Measurements from ENCODE around the gene ABI2.
A peak's percentile ranks its signal among the peaks of the same experiment; 100 is the strongest.
"Not testable (repeated sequence)": the region's sequence is repeated elsewhere in the genome, so short reads cannot be mapped to it uniquely, and the experiment has no call there.

Gene ABI2

DNA sequence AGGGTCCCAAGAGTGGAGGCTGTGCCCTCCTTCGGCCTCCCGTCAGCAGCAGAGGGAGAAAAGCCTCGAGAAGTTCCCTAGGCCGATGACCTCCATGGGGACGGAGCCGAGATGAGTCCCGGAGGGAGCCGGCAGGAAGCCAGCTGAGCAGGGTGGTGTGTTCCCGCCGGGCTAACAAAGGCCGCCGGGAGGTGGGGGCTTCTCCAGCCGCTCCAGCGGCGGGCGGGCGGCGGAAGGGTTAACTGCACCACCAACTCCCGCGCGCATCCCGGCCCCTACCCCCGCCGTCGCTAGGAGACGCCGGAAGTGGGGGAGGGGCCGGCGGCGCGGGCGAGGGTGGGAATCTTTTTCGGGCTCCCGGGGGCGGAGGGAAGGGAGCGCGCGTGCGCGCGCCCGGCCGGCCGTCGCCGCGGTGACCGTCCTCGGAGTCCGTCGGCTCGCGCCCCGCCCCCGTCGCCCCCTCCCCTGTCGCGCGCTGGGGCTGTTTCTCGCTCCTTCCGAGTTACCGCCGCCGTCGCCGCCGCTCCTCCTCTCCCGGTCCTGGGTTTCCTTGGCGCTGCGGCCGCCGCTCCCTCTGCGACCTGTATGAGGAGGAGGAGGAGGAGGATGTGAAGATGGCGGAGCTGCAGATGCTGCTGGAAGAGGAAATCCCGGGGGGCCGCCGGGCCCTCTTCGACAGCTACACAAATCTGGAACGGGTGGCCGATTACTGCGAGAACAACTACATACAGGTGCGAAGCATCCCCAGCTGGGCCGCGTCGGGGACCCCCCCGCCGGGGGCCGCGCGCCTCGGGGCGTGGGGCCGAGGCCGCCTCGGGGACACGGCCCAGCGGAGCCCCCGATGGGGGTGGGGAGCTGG is at the start of gene ABI2:
Gene ABI2, plus strand, starts transcription at position 494 of the 859 bp plus-strand sequence. Its CDS starts 121 bp downstream, at position 615.
- DNase-seq (ENCODE audit: low read depth) = peak; percentile 23

DNA sequence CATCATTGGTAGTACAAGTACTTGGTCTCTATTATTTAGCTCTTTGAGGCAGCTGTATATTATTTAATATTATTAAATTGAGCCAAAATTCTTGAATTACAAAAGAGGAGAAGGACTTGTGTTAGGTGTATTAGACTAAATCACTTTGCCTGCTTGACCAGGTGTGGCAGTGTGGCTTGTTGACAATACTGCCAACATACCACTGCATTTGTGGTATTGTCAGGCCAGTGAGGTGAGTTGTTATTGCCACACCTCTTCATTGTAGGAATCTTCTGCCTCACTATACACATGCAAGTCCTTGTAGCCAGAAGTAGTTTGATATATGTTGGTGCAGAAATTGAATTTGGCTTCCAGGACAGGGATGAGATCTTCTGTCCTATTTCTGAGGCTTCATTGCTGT is 48.9 kb upstream of the ABI2 start:
- no peak for DNase-seq (ENCODE audit: low read depth)

DNA sequence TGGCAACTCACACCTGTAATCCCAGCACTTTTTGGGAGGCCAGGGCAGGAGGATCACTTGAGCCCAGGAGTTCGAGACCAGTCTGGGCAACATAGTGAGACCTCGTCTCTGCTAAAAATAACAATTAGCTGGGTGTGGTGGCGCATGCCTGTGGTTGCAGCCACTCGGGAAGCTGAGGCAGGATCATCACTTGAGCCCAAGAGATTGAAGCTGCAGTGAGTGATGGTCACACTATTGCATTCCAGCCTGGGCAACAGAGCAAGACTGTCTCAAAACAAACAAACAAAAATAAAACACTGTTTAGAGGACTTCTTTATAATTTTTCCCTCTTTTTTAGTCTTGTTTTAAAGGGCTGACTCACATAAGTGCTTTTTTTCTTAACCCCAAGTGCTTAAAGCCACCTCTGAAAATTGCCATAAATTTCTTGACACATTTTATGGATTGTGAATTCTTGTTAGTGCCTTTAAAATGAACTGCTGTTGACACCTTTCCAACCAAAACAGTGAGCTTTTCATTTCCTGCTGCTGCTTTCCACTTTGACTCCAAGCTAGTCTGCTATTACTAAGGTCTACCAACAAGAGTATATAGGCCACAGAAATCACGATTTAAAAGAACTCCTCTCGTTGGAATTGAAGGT is 47.6 kb upstream of the ABI2 start:
- no peak for DNase-seq (ENCODE audit: low read depth)

DNA sequence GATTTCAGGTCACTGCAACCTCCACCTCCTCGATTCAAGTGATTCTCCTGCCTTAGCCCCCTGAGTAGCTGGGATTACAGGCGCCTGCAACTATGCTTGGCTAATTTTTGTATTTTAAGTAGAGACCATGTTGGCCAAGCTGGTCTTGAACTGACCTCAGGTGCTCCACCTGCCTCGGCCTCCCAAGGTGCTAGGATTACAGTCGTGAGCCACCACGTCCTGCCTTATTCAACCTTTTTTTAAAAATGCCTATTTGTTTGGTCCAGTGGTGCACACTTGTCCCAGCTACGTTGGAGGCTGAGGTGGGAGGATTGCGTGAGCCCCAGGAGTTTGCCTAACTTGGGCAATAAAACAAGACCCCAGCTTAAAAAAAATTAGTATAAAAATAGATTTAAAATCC is 46.1 kb upstream of the ABI2 start:
- DNase-seq (ENCODE audit: low read depth) = no peak

DNA sequence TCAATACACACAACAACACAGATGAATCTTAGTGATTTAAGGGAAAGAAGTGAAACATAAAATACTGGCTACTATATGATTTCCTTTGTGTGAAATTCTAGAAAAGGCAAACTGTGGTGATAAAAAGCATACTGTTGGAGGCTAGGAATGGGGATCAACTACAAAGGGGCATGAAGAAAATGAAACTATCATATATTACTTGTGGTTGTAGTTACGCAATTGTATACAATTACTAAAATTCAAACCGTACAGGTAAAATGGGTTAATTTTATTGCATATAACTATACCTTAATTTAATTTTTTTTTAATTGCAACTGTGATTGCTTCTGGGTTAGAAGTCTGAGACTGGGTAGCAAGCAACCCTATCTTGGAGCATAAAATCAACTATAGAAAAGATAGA is 41.7 kb upstream of the ABI2 start:
- DNase-seq (ENCODE audit: low read depth) = no peak

DNA sequence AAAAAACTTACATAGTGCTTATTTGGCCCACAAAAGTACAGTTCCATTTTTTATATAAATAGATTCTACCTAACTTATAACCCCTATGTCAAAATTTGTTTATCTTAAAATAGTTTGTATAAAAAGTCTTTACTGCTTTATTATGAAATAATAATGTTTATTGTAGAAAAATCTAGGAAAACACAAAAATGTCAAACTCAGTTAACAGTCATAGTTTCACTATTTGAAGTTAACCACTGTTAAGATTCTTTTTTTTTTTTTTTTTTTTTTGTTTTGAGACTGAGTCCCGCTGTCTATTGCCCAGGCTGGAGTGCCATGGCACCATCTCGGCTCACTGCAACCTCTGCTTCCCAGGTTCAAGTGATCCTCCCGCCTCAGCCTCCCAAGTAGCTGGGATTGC is 26.5 kb upstream of the ABI2 start:
- DNase-seq (ENCODE audit: low read depth) = no peak

DNA sequence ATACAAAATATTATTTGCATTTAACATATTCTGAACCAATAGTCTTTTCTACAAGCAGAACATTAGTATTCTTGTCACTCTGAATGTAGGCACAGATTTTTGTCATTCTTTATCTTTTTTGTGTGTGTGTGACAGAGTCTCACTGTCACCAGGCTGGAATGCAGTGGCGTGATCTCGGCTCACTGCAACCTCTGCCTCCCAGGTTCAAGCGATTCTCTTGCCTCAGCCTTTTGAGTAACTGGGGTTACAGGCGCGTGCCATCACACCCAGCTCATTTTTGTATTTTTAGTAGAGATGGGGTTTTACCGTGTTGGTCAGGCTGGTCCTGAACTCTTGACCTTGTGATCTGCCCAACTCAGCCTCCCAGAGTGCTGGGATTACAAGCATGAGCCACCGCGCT is 25.6 kb upstream of the ABI2 start:
- not testable (repeated sequence) for DNase-seq (ENCODE audit: low read depth)

DNA sequence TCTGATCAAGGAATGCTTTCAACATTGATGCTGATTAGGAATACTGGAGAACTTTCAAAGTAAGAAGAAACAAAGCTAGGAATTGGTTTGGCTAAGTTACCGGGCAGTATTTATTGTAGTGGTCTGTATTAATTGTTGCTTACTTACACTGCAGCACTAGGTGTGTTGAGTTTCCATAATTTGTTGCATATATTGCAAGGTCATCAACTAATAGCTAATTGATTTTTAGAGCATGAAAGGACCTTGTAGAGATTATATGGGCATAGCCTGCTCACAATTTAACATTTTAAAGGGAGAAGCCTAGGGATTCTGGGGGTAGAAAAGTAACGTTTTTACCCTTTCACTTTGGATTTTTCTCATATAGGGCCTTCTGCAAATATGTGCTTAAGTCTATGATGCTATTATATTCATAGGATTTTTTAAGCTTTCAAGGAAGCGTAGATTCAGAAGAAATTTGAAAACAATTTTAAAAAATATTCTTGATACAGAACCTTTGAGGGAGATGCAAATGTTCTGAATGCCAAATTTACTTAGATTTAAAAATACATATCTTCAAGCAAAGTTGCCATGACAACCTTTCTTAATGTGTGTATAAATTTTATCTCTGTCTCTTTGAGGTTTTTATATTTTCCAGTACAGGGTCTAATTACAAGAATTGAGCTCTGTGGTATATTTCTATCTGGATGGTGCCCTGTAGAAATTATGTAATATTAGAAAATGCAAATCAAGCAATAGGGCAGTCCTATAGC is 17.3 kb upstream of the ABI2 start:
- DNase-seq (ENCODE audit: low read depth) = no peak

DNA sequence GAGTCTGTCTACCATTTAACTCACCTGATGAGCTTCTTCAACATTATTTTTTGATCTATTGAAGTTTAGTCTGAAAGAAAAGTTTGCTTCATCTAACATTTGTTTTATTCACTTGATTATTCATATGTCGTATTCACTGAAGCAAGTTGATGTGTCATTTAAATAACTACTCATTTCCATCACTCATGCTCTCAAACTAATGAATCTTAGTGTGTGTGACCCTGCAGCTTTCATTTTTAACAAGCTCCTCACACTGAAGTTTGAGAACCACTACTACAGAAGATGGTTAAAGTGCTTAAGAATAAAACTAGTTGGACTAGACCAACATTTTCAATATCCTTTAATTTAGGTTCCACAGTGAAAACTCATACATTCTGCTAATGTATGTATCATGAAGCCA is 1.8 kb upstream of the ABI2 start:
- DNase-seq (ENCODE audit: low read depth) = no peak

DNA sequence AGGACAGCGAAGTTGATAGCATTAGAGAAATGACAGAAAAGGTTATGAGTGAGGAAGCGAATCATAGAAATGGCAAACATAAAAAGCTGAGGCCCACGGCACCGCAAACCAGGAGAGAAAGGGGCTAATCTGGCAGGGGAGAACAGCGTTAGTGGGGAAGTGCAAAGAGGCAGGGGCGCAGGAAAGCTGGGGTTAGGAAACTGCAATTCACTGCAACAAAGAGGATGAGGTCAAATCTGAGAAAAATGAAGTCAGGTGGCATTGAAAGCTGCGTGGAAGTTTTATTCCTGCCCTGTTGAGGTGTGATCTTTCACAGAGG is 653 bp upstream of the ABI2 start:
- DNase-seq (ENCODE audit: low read depth) = no peak

DNA sequence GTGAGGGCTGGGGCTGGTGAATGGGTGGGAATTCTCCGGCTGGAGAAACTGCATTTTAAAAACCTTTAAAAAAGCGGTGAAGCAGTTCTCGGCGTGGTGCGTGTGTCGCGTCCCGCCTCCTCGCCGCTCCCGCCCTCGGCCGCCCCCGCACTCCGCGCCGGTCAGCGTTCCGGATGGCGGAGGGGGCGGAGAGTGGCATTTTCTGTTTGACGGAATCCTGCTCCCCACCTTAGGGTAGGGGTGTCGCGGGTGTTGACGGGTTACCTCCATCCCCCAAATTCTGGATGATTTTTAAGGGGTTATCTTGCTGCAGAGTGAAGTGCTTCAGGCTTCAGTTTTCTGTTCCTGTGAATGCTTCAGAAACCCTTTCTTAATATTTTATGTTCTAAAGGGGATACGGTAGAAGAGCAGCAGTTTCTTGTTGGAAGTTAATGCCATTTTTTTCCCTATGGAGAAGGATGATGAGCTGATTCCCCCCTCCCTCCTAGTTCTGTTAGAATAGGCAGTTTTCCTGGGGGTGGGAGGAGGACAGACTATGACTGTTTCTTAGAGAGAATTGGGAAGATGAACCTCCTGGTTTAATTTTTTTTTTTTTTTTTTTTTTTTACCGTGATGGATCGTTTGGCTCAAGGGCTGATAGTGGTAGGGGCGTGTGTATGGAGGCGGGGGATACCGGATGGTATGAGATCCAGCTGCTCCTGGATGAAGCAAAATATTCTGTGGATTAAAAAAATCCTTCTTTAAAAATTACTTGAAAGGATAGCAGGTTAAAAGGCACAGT is 756 bp downstream of the ABI2 start:
- DNase-seq (ENCODE audit: low read depth) = peak; percentile 5

DNA sequence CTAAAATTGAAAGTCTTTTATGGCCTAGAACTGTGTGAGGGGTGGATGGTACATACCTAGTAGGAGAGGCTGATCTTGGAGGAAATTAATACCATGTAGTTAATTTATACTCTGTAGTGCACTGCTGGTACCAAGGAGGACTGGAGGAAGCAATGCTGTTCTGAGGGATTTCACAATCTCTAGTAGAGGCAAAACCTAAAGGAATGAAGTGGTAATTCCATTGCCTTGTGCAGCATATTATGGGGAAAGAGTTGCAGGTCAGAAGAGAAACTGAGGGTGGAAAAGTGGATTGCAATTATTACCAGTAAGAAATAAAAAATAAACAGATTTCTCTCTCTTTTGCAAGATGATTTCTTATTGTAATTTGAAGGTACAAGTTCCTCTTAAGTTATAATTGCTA is 2.2 kb downstream of the ABI2 start:
- DNase-seq (ENCODE audit: low read depth) = no peak

DNA sequence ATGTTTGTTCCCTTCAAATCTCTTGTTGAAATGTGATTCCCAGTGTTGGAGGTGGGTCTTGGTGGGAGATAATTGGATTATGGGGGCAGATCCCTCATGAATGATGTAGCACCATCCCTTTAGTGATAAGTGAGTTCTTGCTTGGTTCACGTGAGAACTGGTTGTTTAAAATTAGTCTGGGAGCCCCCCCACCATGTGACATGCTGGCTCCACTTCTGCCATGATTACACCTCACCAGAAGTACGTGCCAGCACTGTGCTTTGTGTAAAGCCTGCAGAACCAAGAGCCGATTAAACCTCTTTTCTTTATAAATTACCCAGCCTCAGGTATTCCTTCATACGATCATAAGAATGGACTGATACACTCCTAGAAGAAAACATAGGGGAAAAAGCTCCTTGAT is 10.1 kb downstream of the ABI2 start:
- DNase-seq (ENCODE audit: low read depth) = no peak

DNA sequence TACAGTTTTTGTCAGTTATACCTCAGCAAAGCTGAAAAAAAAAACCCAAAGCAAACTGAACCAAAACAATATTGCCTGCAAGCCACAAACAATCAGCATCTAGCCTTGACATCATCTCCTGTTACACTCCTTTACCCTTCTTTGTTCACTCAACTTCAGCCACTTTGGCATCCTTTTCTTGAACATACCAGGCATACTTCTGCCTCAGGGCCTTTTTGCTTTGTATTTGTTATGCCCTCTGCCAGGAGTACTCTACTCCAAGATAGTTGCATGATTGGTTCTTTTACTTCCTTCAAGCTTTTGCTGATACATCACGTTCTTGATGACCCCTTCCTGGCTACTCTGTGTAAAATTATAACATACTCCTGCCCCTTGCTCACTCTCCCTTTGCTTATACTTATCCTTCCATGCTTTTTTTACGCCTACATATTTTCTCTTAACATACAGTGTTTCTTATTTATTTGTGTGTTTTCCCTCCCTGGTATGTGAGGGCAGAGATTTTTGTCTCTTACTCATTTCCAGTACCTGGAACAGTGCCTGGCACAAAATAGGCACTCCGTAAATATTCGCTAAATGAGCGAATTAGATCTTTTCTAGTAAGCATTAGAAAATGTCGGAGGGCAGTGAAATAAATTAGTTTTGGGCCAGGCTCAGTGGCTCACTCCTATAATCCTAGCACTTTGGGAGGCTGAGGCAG is 12.7 kb downstream of the ABI2 start:
- peak; percentile 15 for DNase-seq (ENCODE audit: low read depth)

DNA sequence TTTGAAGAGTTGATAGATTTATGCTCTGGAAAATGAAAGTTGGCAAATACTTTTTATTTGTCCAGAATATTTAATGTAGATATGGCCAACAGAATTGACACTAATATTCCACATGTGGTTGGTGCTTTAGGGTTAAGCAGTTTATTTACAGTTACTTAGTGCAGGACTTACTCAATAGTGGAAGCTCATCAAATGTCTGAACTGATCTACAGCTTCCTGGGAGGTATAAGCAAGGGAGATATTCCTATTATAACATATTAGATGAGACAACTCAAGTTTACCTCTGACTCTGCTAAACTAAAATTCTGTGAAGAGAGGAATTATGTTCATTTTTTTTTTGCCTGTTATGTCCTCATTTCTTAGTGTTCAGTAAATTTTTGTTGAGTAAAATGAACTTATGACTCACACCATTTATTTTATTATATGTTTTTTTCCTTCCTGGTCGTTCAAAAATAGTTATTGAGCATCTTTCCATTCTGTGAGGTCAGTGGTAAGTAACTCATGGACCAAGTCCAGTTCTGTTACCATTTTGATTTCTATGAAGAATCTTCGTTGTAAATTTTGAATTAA is 13.6 kb downstream of the ABI2 start:
- no peak for DNase-seq (ENCODE audit: low read depth)

DNA sequence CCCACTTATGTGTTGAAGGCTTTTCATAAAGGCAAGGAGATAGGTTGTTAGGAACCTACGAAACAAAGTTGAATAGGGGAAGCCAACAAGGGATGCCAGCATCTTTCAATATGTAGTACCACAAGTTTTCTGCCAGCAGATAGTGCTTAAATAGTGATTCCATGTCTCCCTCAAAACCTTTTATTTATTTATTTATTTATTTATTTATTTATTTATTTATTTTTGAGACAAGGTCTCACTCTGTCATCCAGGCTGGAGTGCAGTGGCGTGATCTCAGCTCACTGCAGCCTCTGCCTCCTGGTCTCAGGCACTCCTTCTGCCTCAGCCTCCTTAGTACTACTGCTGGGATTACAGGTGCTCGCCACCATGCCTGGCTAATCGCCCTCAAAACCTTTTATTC is 14.2 kb downstream of the ABI2 start:
- DNase-seq (ENCODE audit: low read depth) = not testable (repeated sequence)

DNA sequence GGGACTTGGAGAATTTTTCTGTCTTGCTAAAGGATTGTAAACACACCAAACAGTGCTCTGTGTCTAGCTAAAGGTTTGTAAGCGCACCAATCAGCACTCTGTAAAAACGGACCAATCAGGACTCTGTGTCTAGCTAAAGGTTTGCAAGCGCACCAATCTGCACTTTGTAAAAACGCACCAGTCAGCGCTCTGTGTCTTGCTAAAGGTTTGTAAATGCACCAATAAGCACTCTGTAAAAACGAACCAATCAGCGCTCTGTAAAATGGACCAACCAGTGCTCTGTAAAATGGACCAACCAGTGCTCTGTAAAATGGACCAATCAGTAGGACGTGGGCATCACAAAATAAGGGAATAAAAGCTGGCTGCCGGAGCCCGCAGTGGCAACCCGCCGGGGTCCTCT is 16.5 kb downstream of the ABI2 start:
- DNase-seq (ENCODE audit: low read depth) = no peak

DNA sequence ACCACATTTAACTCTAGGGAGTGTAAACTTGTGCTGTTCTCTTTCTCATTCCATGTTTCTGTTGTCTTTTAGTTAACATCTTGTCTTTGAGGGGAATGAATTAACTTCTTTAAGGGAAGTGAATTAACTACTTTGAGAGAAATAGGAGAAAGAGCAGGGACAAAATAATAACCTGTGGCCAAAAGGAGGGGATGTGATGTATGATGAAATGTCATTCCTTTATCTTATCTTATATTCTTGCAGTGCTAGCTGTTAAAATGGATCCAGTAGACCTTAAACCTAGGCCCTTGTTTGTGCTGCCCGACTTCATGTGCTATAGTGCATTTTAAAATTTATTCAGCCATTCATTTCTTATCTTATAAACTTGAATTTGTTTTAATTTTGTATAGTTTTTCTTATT is 18.4 kb downstream of the ABI2 start:
- DNase-seq (ENCODE audit: low read depth) = no peak

DNA sequence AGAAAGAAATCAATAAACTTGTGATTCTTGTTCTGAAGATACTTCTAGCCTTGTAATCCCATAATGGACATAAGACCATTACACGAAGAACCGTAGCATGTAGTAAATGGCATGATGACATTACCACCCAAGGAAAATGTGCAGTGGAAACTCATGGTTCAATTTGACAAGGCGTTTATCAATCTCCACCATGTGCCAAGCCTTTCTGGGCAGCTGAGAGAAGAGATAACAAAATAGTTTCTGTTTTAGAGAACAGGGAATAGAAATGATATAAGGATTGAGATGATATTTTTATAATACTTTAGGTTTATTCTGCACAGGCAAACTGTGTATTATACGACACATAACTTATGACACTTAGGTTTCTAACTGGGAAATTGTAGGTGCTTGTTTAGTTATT is 19.2 kb downstream of the ABI2 start:
- no peak for DNase-seq (ENCODE audit: low read depth)

DNA sequence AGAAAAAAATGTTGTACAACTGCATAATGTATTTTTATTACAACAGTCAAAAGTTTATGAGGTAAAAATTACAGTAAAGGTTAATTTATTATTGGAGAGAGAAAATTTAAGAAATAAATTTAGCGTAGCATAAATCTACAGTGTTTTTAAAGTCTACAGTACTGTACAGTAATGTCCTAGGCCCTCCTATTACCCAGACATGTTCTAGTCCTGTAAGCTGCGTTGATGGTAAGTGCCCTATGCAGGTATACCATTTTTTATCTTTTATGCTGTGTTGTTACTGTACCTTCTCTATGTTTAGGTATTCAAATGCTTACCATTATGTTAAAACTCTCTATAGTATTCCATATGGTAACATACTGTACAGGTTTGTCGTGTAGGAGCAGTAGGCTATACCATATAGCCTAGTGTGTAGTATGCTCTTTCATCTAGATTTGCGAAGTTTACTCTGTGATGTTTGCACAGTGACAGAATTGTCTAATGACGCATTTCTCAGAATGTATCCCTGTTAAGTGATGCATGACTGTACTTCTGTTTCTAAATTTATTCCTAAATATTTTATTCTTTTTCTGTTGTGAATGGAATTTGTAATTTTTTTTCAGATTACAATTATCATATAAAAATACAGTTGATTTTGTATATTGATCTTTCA is 24.5 kb downstream of the ABI2 start:
- no peak for DNase-seq (ENCODE audit: low read depth)

DNA sequence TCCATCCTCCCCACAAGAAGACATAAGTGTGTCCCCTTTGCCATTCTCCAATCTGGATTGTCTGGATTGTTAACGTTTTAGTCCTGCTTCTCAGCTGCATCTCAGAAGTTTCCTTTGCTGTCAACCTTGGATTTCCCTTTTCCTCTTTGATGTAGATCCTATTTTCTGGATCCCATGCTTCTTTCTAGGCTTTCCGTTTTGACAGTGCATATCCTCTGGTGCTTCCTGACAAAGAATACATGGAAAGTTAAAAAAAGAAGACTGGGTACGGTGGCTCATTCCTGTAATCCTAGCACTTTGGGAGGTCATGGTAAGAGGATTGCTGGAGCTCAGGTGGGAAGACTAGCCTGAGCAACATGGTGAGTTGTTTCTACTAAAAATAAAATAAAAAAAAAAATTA is 26.8 kb downstream of the ABI2 start:
- DNase-seq (ENCODE audit: low read depth) = no peak

Data from HS-27A (cell line).